HG02588 (cell line): ENCODE data around the gene ITPR3.
"Not testable (repeated sequence)": the region's sequence is repeated elsewhere in the genome, so short reads cannot be mapped to it uniquely, and the experiment has no call there.

Experiments used
- ATAC-seq: cut with Tn5 transposase; IDR thresholded peaks from one replicate; pipeline ENCODE4 v1.9.1; 2021; ENCODE audit warnings: mild to moderate bottlenecking, moderate library complexity; ENCODE audit not compliant: unreplicated experiment

The ITPR3 gene

GRCh38 chr6:33610779-33611732 lies 10.1 kb upstream of the ITPR3 start:
- no peak for ATAC-seq

- no peak for ATAC-seq
Measured at GRCh38 chr6:33613146-33613794, 7.9 kb upstream of the ITPR3 start.

GRCh38 chr6:33613795-33614168 lies 7.3 kb upstream of the ITPR3 start:
- no peak for ATAC-seq

- no peak for ATAC-seq
Measured at GRCh38 chr6:33616113-33616512, 5.0 kb upstream of the ITPR3 start.

- no peak for ATAC-seq
Measured at GRCh38 chr6:33616913-33617312, 4.2 kb upstream of the ITPR3 start.

- no peak for ATAC-seq
Measured at GRCh38 chr6:33619166-33619840, 1.8 kb upstream of the ITPR3 start.

- no peak for ATAC-seq
Measured at GRCh38 chr6:33620158-33620855, 815 bp upstream of the ITPR3 start.

- peak; percentile 23 for ATAC-seq
Measured at GRCh38 chr6:33621711-33622388, 728 bp downstream of the ITPR3 start.

GRCh38 chr6:33622456-33623431 lies 1.6 kb downstream of the ITPR3 start:
- ATAC-seq = no peak

GRCh38 chr6:33623895-33624381 lies 2.8 kb downstream of the ITPR3 start:
- ATAC-seq = no peak

GRCh38 chr6:33624856-33625255 lies 3.7 kb downstream of the ITPR3 start:
- no peak for ATAC-seq

GRCh38 chr6:33627876-33628275 lies 6.8 kb downstream of the ITPR3 start:
- ATAC-seq = no peak

- no peak for ATAC-seq
Measured at GRCh38 chr6:33628401-33628964, 7.4 kb downstream of the ITPR3 start.

GRCh38 chr6:33630014-33630413 lies 8.9 kb downstream of the ITPR3 start:
- ATAC-seq = no peak

GRCh38 chr6:33631521-33631920 lies 10.4 kb downstream of the ITPR3 start:
- ATAC-seq = not testable (repeated sequence)

- no peak for ATAC-seq
Measured at GRCh38 chr6:33631971-33632557, 10.9 kb downstream of the ITPR3 start.

- no peak for ATAC-seq
Measured at GRCh38 chr6:33632558-33633039, 11.5 kb downstream of the ITPR3 start.

- ATAC-seq = peak; percentile 20
Measured at GRCh38 chr6:33633084-33633461, 12.0 kb downstream of the ITPR3 start.
